B cell (primary cell): ENCODE results near the gene HOOK2. TPM values are rescaled to one million over a fixed set of nuclear protein-coding genes. Genes with fewer than 3 reads are reported as not detected.

ENCODE experiments used
- ATAC-seq: fragments of 200-7000 bp; cut with Tn5 transposase; one replicate; pipeline ENCODE4 v1.10.0; 2021; ENCODE audit warnings: low read depth, mild to moderate bottlenecking, moderate number of reproducible peaks, moderate library complexity
- CTCF ChIA-PET: fragments of 350-600 bp; sonication (Branson Sonifier 250); formaldehyde crosslinking; loops from one replicate; lab custom pipeline; 2021; ENCODE audit warnings: antibody characterized with exemption, inconsistent platforms; lab: Charles Lee
- POLR2A ChIA-PET: fragments of 350-600 bp; sonication (Branson Sonifier 250); formaldehyde crosslinking; loops from one replicate; lab custom pipeline; 2021; ENCODE audit warnings: antibody characterized with exemption; lab: Charles Lee
- DNase-seq: peaks from one replicate; pipeline ENCODE4 v3.0.0; 2013
- H2AFZ ChIP-seq: 2 replicates; pipeline ENCODE4 v1.6.1; 2012; ENCODE audit warnings: mild to moderate bottlenecking, low read depth, low read length; ENCODE audit not compliant: insufficient read depth, poor library complexity, severe bottlenecking
- H3K27ac ChIP-seq, 2 donors: 1 replicate in 1 of 2; 2 replicates in 1 of 2; pipeline ENCODE4 v1.5.1; 2012 to 2013; ENCODE audit warnings: low read length in 2 of 2, mild to moderate bottlenecking in 2 of 2, moderate library complexity in 1 of 2
- H3K27me3 ChIP-seq, 4 experiments: fragments of 200-600 bp in 1 of 4; sonication (generic) in 1 of 4; replicated peaks in 1 of 4; 1 replicate in 2 of 4; 2 replicates in 2 of 4; pipeline versions ENCODE4 v1.6.1 to v1.7.0; 2013 to 2016; ENCODE audit warnings: low read length in 3 of 4, mild to moderate bottlenecking in 2 of 4, mixed read lengths in 1 of 4, moderate library complexity in 1 of 4; ENCODE audit not compliant: insufficient read depth in 4 of 4, control insufficient read depth in 3 of 4; ENCODE audit errors: control extremely low read depth in 1 of 4
- H3K36me3 ChIP-seq, 2 experiments: replicated peaks in 1 of 2; 1 replicate in 1 of 2; 2 replicates in 1 of 2; pipeline versions ENCODE4 v1.6.1 to v1.7.1; 2013; ENCODE audit warnings: low read length in 1 of 2; ENCODE audit not compliant: insufficient read depth in 2 of 2, control insufficient read depth in 1 of 2; ENCODE audit errors: control extremely low read depth in 1 of 2, extremely low read depth in 1 of 2
- H3K4me1 ChIP-seq, 2 donors: fragments of 200-600 bp in 1 of 2; sonication (generic) in 1 of 2; 1 replicate in 1 of 2; 2 replicates in 1 of 2; pipeline versions ENCODE4 v1.5.1 to v1.6.1; 2013 to 2017; ENCODE audit warnings: low read length in 2 of 2; ENCODE audit not compliant: control insufficient read depth in 2 of 2, insufficient read depth in 2 of 2
- H3K4me2 ChIP-seq: replicated peaks from 2 replicates; pipeline ENCODE3; 2012; ENCODE audit warnings: mild to moderate bottlenecking, low read depth, low read length; ENCODE audit not compliant: poor library complexity, severe bottlenecking
- H3K4me3 ChIP-seq, 5 experiments: fragments of 200-600 bp in 1 of 5; sonication (generic) in 1 of 5; 1 replicate in 3 of 5; 2 replicates in 2 of 5; pipeline versions ENCODE4 v1.5.1 to v1.7.0; 2011 to 2016; ENCODE audit warnings: low read length in 4 of 5, mild to moderate bottlenecking in 4 of 5, low read depth in 2 of 5, control low read depth in 1 of 5, moderate library complexity in 1 of 5; ENCODE audit not compliant: insufficient read depth in 1 of 5; ENCODE audit errors: control extremely low read depth in 1 of 5, extremely low read depth in 1 of 5
- H3K79me2 ChIP-seq: fragments of 200-600 bp; sonication (generic); one replicate; pipeline ENCODE4 v1.6.0; 2016; ENCODE audit warnings: low read length; ENCODE audit not compliant: control insufficient read depth, insufficient read depth
- H3K9ac ChIP-seq: fragments of 200-600 bp; sonication (generic); 2 replicates; pipeline ENCODE4 v1.6.1; 2017; ENCODE audit warnings: mild to moderate bottlenecking, low read length, moderate library complexity
- H3K9me3 ChIP-seq, 3 donors: one replicate each; pipeline versions ENCODE4 v1.6.1 to v1.7.1; 2013; ENCODE audit warnings: low read length in 2 of 3; ENCODE audit not compliant: control insufficient read depth in 2 of 3, insufficient read depth in 1 of 3; ENCODE audit errors: control extremely low read depth in 1 of 3
- H4K20me1 ChIP-seq: 2 replicates; pipeline ENCODE4 v1.6.0; 2012; ENCODE audit warnings: mild to moderate bottlenecking, low read length; ENCODE audit not compliant: insufficient read depth, control insufficient read depth, poor library complexity, severe bottlenecking
- H3K27ac Mint-ChIP-seq: one replicate; pipeline ENCODE4 v1.8.0; 2021; ENCODE audit warnings: mixed read lengths
- H3K27me3 Mint-ChIP-seq: one replicate; pipeline ENCODE4 v1.8.0; 2021; ENCODE audit warnings: mixed read lengths
- H3K4me1 Mint-ChIP-seq: one replicate; pipeline ENCODE4 v1.8.0; 2021; ENCODE audit warnings: mixed read lengths
- H3K4me3 Mint-ChIP-seq: one replicate; pipeline ENCODE4 v1.8.0; 2021; ENCODE audit warnings: mixed read lengths
- H3K9me3 Mint-ChIP-seq: one replicate; pipeline ENCODE4 v1.8.0; 2022; ENCODE audit warnings: mixed read lengths; ENCODE audit not compliant: insufficient read depth
- EZH2 ChIP-seq: IDR thresholded peaks from 2 replicates; pipeline ENCODE4 v1.6.1; 2012; ENCODE audit warnings: borderline replicate concordance, low read depth, mild to moderate bottlenecking, moderate library complexity, low read length; ENCODE audit not compliant: insufficient read depth, poor library complexity, severe bottlenecking
- WGBS: methylation state at CpG from one replicate; pipeline ENCODE4 v1.1.5; 2013; ENCODE audit warnings: missing lambda C conversion rate; ENCODE audit not compliant: insufficient coverage; 5-methylcytosine and 5-hydroxymethylcytosine counted together
- intact Hi-C: fragments of 100-400 bp; cut with micrococcal nuclease; formaldehyde crosslinking; loops from one replicate; pipeline ENCODE4 v1.10.0; 2022
- polyA plus RNA-seq: library from polyadenylated mRNA; depleted of rRNA; stranded (reverse); fragments of >200 nt; gene quantifications from 2 replicates; pipeline ENCODE4 v1.2.3, GENCODE V29; 2012
- total RNA-seq, 2 donors: library from RNA; stranded (reverse); fragments of 120-200 nt in 1 of 2; gene quantifications; 1 replicate in 1 of 2; 2 replicates in 1 of 2; pipeline versions ENCODE4 v1.2.3 to v1.2.4, GENCODE V29; 2013 to 2022
- TF ChIP-seq, protein P1 (sequence below): fragments of 200-600 bp; IDR thresholded peaks from one replicate; pipeline ENCODE4 v1.8.0; 2022; ENCODE audit warnings: antibody characterized with exemption, mild to moderate bottlenecking

The HOOK2 gene
- total and polyA plus RNA-seq, 2 donors (not counting 1 experiment from before 2014, with no cell fraction given) = 30.3 to 33.4 TPM

- DNase-seq (no peak), ATAC-seq (no peak)
- Mint-ChIP-seq H3K9me3 (no peaks in the 10 kb centered on the region), H3K27ac (no peak overlapping the region), H3K4me1 (peaks cover 33% of the 10 kb centered on the region), H3K4me3 (no peak overlapping the region), H3K27me3 (peaks cover under 1% of the 10 kb centered on the region)
- H3K27ac ChIP-seq = no peak overlapping the region
- H3K4me1 ChIP-seq = peaks cover 35 to 45% of the 10 kb centered on the region in 2 donors
- H3K27me3 ChIP-seq = no peaks in the 10 kb centered on the region
- H3K4me2 ChIP-seq = no peak overlapping the region
- H3K36me3 ChIP-seq = peaks cover 0 to 7% of the 10 kb centered on the region in 2 experiments
- no peak overlapping the region for H3K9ac ChIP-seq
- ChIA-PET POLR2A (interaction anchor here (0.7 to 6.8 kb wide), 5 partner anchors 9 to 94 kb away, joined by 4 to 233 read pairs (median 9); partner anchors contain the start of genes GCDH, HOOK2 and RNASEH2A), CTCF (interaction anchor here (0.7 to 17.9 kb wide), 10 partner anchors 9 to 119 kb away, joined by 3 to 1147 read pairs (median 12); partner anchors contain the start of genes DHPS, HOOK2 and RNASEH2A)
- intact Hi-C loops = loop anchor here (2.0 kb wide), 1 partner anchor 50 kb away; no protein-coding TSS in a partner anchor
- TF ChIP-seq, protein P1, sequence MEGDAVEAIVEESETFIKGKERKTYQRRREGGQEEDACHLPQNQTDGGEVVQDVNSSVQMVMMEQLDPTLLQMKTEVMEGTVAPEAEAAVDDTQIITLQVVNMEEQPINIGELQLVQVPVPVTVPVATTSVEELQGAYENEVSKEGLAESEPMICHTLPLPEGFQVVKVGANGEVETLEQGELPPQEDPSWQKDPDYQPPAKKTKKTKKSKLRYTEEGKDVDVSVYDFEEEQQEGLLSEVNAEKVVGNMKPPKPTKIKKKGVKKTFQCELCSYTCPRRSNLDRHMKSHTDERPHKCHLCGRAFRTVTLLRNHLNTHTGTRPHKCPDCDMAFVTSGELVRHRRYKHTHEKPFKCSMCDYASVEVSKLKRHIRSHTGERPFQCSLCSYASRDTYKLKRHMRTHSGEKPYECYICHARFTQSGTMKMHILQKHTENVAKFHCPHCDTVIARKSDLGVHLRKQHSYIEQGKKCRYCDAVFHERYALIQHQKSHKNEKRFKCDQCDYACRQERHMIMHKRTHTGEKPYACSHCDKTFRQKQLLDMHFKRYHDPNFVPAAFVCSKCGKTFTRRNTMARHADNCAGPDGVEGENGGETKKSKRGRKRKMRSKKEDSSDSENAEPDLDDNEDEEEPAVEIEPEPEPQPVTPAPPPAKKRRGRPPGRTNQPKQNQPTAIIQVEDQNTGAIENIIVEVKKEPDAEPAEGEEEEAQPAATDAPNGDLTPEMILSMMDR = no peak
- TF ChIP-seq EZH2 = no peak
- WGBS = 99% methylated on average over 4 of the region's 6 CpGs
- H2AFZ ChIP-seq = no peak overlapping the region
- peaks cover 25% of the 10 kb centered on the region for H3K79me2 ChIP-seq
- no peaks in the 10 kb centered on the region for H3K9me3 ChIP-seq
- no peak overlapping the region for H3K4me3 ChIP-seq
- peaks cover 10% of the 10 kb centered on the region for H4K20me1 ChIP-seq
Observed at GRCh38 chr19:12797141-12797587, 21.8 kb upstream of the HOOK2 start.
